Keratinocyte (primary cell): Measurements from ENCODE around the gene DYDC1. TPM values are rescaled to one million over a fixed set of nuclear protein-coding genes. Genes with fewer than 3 reads are reported as not detected.

Source experiments
- DNase-seq: peaks from one replicate; pipeline ENCODE4 v3.0.0-alpha.2; 2011; ENCODE audit warnings: low read depth, missing footprints, low spot score
- FAIRE-seq: peaks from 2 replicates; lab custom pipeline; 2011; peaks lifted over from hg19 to GRCh38; lab: Jason Lieb, UNC
- H2AFZ ChIP-seq: 2 replicates; pipeline ENCODE4 v1.6.0; 2012; ENCODE audit warnings: low read length, control low read depth, inconsistent platforms; ENCODE audit not compliant: control insufficient read depth
- H3K27ac ChIP-seq: 2 replicates; pipeline ENCODE4 v1.5.1; 2011; ENCODE audit warnings: low read length; ENCODE audit not compliant: control insufficient read depth, insufficient read depth
- H3K27me3 ChIP-seq: 3 replicates; pipeline ENCODE4 v1.6.0; 2011; ENCODE audit warnings: low read length; ENCODE audit not compliant: control insufficient read depth, insufficient read depth; ENCODE audit errors: extremely low read depth
- H3K36me3 ChIP-seq, 2 experiments: 2 replicates in 1 of 2; 3 replicates in 1 of 2; pipeline ENCODE4 v1.5.1; 2011; ENCODE audit warnings: low read length in 2 of 2, mild to moderate bottlenecking in 1 of 2; ENCODE audit not compliant: control insufficient read depth in 2 of 2, insufficient read depth in 2 of 2; ENCODE audit errors: extremely low read depth in 1 of 2
- H3K4me1 ChIP-seq: 3 replicates; pipeline ENCODE4 v1.5.1; 2011; ENCODE audit warnings: low read length; ENCODE audit not compliant: control insufficient read depth, insufficient read depth; ENCODE audit errors: extremely low read depth
- H3K4me2 ChIP-seq: 3 replicates; pipeline ENCODE4 v1.6.0; 2011; ENCODE audit warnings: low read depth, low read length; ENCODE audit not compliant: control insufficient read depth, insufficient read depth; ENCODE audit errors: extremely low read depth
- H3K4me3 ChIP-seq, 3 experiments: fragments of 200-600 bp in 1 of 3; sonication (generic) in 1 of 3; 2 replicates in 2 of 3; 3 replicates in 1 of 3; pipeline ENCODE4 v1.5.1; 2011 to 2016; ENCODE audit warnings: low read length in 3 of 3, mild to moderate bottlenecking in 3 of 3, control low read depth in 2 of 3, inconsistent platforms in 1 of 3, low read depth in 1 of 3, mixed read lengths in 1 of 3, mixed run types in 1 of 3, moderate library complexity in 1 of 3; ENCODE audit not compliant: control insufficient read depth in 2 of 3, insufficient read depth in 2 of 3; ENCODE audit errors: extremely low read depth in 1 of 3
- H3K79me2 ChIP-seq: 2 replicates; pipeline ENCODE4 v1.6.0; 2012; ENCODE audit warnings: low read length; ENCODE audit not compliant: control insufficient read depth, insufficient read depth
- H3K9ac ChIP-seq: 3 replicates; pipeline ENCODE4 v1.6.0; 2011; ENCODE audit warnings: low read length; ENCODE audit not compliant: control insufficient read depth, insufficient read depth; ENCODE audit errors: extremely low read depth
- H3K9me1 ChIP-seq: 3 replicates; pipeline ENCODE4 v1.6.0; 2011; ENCODE audit warnings: low read length; ENCODE audit not compliant: control insufficient read depth, insufficient read depth; ENCODE audit errors: extremely low read depth
- H3K9me3 ChIP-seq: 2 replicates; pipeline ENCODE4 v1.5.1; 2012; ENCODE audit warnings: low read depth, low read length; ENCODE audit not compliant: control insufficient read depth
- H4K20me1 ChIP-seq: 3 replicates; pipeline ENCODE4 v1.6.0; 2011; ENCODE audit warnings: low read length; ENCODE audit not compliant: control insufficient read depth, insufficient read depth; ENCODE audit errors: extremely low read depth
- EZH2 ChIP-seq: IDR thresholded peaks from one replicate; pipeline ENCODE4 v1.6.1; 2012; ENCODE audit warnings: inconsistent platforms, mild to moderate bottlenecking, low read length, moderate library complexity
- dilution Hi-C: fragments of 300-500 bp; cut with MboI; formaldehyde crosslinking; loops from one replicate; pipeline ENCODE4 v1.7.0; 2020; ENCODE audit warnings: low sequenced_read_pairs; ENCODE audit not compliant: extremely low pct_ligation_motif_present
- polyA plus RNA-seq, 5 experiments: library from polyadenylated mRNA; depleted of rRNA in 3 of 5; stranded (reverse) in 3 of 5; stranded (forward) in 1 of 5; unstranded in 1 of 5; fragments of >200 nt; gene quantifications; 1 replicate in 1 of 5; 2 replicates in 3 of 5; 3 replicates in 1 of 5; pipeline versions ENCODE4 v1.2.1 to v1.2.3, GENCODE V29; 2011 to 2012; ENCODE audit warnings: missing spikeins in 2 of 5, low read depth in 1 of 5, low replicate concordance in 1 of 5
- TF ChIP-seq, protein P1 (sequence below), 3 experiments: IDR thresholded peaks in 1 of 3; conservative IDR thresholded peaks in 1 of 3; optimal IDR thresholded peaks in 1 of 3; 2 replicates in 2 of 3; 3 replicates in 1 of 3; pipeline versions ENCODE3 to v1.5.1; 2011; ENCODE audit warnings: low read length in 3 of 3, mild to moderate bottlenecking in 3 of 3, moderate library complexity in 2 of 3, control low read depth in 1 of 3, inconsistent platforms in 1 of 3; ENCODE audit not compliant: insufficient read depth in 2 of 3; ENCODE audit errors: extremely low read depth in 1 of 3

DYDC1 gene
- polyA plus RNA-seq, 1 donor (not counting 4 experiments of a cell fraction or from before 2014, with no cell fraction given) = not detected

GRCh38 chr10:80373502-80373901 is 16.9 kb upstream of the DYDC1 start:
- Histone ChIP-seq H4K20me1 (no peaks in the 10 kb centered on the region), H3K4me1 (no peaks in the 10 kb centered on the region), H3K27ac (no peak overlapping the region), H3K9ac (no peak overlapping the region), H2AFZ (no peak overlapping the region), H3K36me3 (no peaks in the 10 kb centered on the region), H3K9me3 (no peaks in the 10 kb centered on the region), H3K4me3 (no peak overlapping the region), H3K79me2 (no peaks in the 10 kb centered on the region), H3K4me2 (no peak overlapping the region), H3K9me1 (no peaks in the 10 kb centered on the region), H3K27me3 (no peaks in the 10 kb centered on the region)
- DNase-seq (no peak), FAIRE-seq (no peak)
- dilution Hi-C loops = loop anchor here (25.0 kb wide), 1 partner anchor 111 kb away; no protein-coding TSS in a partner anchor
- TF ChIP-seq, protein P1, sequence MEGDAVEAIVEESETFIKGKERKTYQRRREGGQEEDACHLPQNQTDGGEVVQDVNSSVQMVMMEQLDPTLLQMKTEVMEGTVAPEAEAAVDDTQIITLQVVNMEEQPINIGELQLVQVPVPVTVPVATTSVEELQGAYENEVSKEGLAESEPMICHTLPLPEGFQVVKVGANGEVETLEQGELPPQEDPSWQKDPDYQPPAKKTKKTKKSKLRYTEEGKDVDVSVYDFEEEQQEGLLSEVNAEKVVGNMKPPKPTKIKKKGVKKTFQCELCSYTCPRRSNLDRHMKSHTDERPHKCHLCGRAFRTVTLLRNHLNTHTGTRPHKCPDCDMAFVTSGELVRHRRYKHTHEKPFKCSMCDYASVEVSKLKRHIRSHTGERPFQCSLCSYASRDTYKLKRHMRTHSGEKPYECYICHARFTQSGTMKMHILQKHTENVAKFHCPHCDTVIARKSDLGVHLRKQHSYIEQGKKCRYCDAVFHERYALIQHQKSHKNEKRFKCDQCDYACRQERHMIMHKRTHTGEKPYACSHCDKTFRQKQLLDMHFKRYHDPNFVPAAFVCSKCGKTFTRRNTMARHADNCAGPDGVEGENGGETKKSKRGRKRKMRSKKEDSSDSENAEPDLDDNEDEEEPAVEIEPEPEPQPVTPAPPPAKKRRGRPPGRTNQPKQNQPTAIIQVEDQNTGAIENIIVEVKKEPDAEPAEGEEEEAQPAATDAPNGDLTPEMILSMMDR (optimal IDR thresholded peaks at IDR 0.05 in 1 of 3, IDR thresholded peaks at IDR 0.05 in 1 of 3, conservative IDR thresholded peaks at IDR 0.05 in 1 of 3; ENCODE audit: extremely low read depth in 1 of 3, insufficient read depth in 2 of 3, low read length in 3 of 3) = no peak
- no peak for TF ChIP-seq EZH2

DNA sequence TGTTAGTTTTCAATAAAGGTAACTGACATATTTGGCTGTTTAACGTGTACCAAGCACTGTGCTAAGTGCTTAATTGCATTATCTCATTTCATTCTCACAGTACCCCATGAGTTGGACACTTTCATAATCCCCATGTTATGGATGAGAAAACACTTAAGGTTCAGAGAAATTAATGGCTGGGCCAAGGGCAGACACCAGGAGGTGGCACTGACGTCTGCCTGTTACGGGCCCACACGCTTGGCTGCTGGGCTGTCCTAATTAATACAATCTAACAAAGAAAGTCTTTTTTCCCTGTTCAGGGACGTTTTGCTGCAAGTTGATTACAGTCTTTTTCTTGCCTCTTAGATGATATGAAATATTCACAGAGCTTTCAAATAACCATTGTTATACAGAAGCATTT is 16.1 kb upstream of the DYDC1 start:
- Histone ChIP-seq H2AFZ (no peak overlapping the region), H3K27me3 (no peaks in the 10 kb centered on the region), H3K4me2 (no peak overlapping the region), H3K27ac (no peak overlapping the region), H3K9me3 (no peaks in the 10 kb centered on the region), H3K9me1 (no peaks in the 10 kb centered on the region), H3K9ac (no peak overlapping the region), H3K36me3 (no peaks in the 10 kb centered on the region), H3K79me2 (no peaks in the 10 kb centered on the region), H3K4me1 (no peaks in the 10 kb centered on the region), H4K20me1 (no peaks in the 10 kb centered on the region), H3K4me3 (no peak overlapping the region)
- TF ChIP-seq, protein P1 (optimal IDR thresholded peaks at IDR 0.05 in 1 of 3, IDR thresholded peaks at IDR 0.05 in 1 of 3, conservative IDR thresholded peaks at IDR 0.05 in 1 of 3; ENCODE audit: extremely low read depth in 1 of 3, insufficient read depth in 2 of 3, low read length in 3 of 3) = no peak
- TF ChIP-seq EZH2 = no peak
- dilution Hi-C loops = loop anchor here (25.0 kb wide), 1 partner anchor 110 kb away; no protein-coding TSS in a partner anchor
- DNase-seq (no peak), FAIRE-seq (no peak)
